H1 (cell line): ENCODE results near the gene CCNB1. TPM values are rescaled to one million over a fixed set of nuclear protein-coding genes. Genes with fewer than 3 reads are reported as not detected.
"Not testable (repeated sequence)": the region's sequence is repeated elsewhere in the genome, so short reads cannot be mapped to it uniquely, and the experiment has no call there.

ENCODE experiments used
- CTCF ChIA-PET: fragments of 300-600 bp; sonication (Branson Sonifier 250); formaldehyde crosslinking; loops from one replicate; lab custom pipeline; 2021; ENCODE audit not compliant: partially characterized antibody; lab: Charles Lee
- POLR2A ChIA-PET: fragments of 300-600 bp; sonication (Branson Sonifier 250); formaldehyde crosslinking; loops from one replicate; lab custom pipeline; 2021; ENCODE audit warnings: inconsistent platforms; ENCODE audit not compliant: partially characterized antibody; lab: Charles Lee
- DNase-seq, 2 experiments: peaks; one replicate each; pipeline versions ENCODE4 v3.0.0 to v3.0.0-alpha.2; 2010 to 2022; ENCODE audit warnings: low spot score in 2 of 2, low read depth in 1 of 2, mixed read lengths in 1 of 2
- FAIRE-seq: peaks from 2 replicates; lab custom pipeline; 2011; peaks lifted over from hg19 to GRCh38; lab: Jason Lieb, UNC
- H2AFZ ChIP-seq: 2 replicates; pipeline ENCODE4 v1.8.1; 2012; ENCODE audit warnings: low read length, inconsistent platforms
- H2AK5ac ChIP-seq: 2 replicates; pipeline ENCODE4 v1.6.1; 2013; ENCODE audit warnings: low read depth, low read length
- H2BK120ac ChIP-seq: replicated peaks from 2 replicates; pipeline ENCODE3; 2013; ENCODE audit warnings: low read depth, low read length, inconsistent platforms
- H2BK12ac ChIP-seq: 2 replicates; pipeline ENCODE4 v1.6.1; 2013; ENCODE audit warnings: low read depth, low read length
- H2BK15ac ChIP-seq: 2 replicates; pipeline ENCODE4 v1.6.1; 2013; ENCODE audit warnings: low read length
- H2BK20ac ChIP-seq: 2 replicates; pipeline ENCODE4 v1.6.1; 2013; ENCODE audit warnings: low read length
- H2BK5ac ChIP-seq: 2 replicates; pipeline ENCODE4 v1.6.1; 2013; ENCODE audit warnings: low read depth, low read length
- H3K14ac ChIP-seq: 2 replicates; pipeline ENCODE4 v1.6.1; 2013; ENCODE audit warnings: inconsistent platforms; ENCODE audit not compliant: insufficient read length
- H3K18ac ChIP-seq: 2 replicates; pipeline ENCODE4 v1.6.1; 2013; ENCODE audit warnings: low read length; ENCODE audit errors: extremely low read depth
- H3K23ac ChIP-seq: 2 replicates; pipeline ENCODE4 v1.6.1; 2013; ENCODE audit warnings: inconsistent platforms; ENCODE audit not compliant: insufficient read length
- H3K23me2 ChIP-seq: 2 replicates; pipeline ENCODE4 v1.6.1; 2013; ENCODE audit warnings: low read depth, low read length
- H3K27ac ChIP-seq: 2 replicates; pipeline ENCODE4 v1.6.1; 2011; ENCODE audit warnings: low read depth, low read length, inconsistent platforms
- H3K27me3 ChIP-seq, 4 experiments: replicated peaks in 1 of 4; 1 replicate in 1 of 4; 2 replicates in 3 of 4; pipeline versions ENCODE4 v1.6.1 to v1.8.1; 2011 to 2013; ENCODE audit warnings: low read length in 3 of 4, mild to moderate bottlenecking in 3 of 4, inconsistent platforms in 2 of 4, mixed read lengths in 2 of 4, moderate library complexity in 1 of 4; ENCODE audit not compliant: control insufficient read depth in 3 of 4, insufficient read depth in 3 of 4; ENCODE audit errors: extremely low read depth in 1 of 4
- H3K36me3 ChIP-seq, 4 experiments: 2 replicates each; pipeline versions ENCODE4 v1.6.1 to v1.8.1; 2011 to 2013; ENCODE audit warnings: mild to moderate bottlenecking in 4 of 4, low read length in 3 of 4, moderate library complexity in 2 of 4, control low read depth in 1 of 4, inconsistent platforms in 1 of 4; ENCODE audit not compliant: insufficient read depth in 4 of 4, control insufficient read depth in 2 of 4
- H3K4ac ChIP-seq: replicated peaks from 2 replicates; pipeline ENCODE3; 2013; ENCODE audit warnings: low read length, low read depth, mixed read lengths, inconsistent platforms; ENCODE audit not compliant: insufficient read length
- H3K4me1 ChIP-seq, 4 experiments: replicated peaks in 1 of 4; 1 replicate in 1 of 4; 2 replicates in 3 of 4; pipeline versions ENCODE4 v1.6.1 to v1.8.1; 2011 to 2013; ENCODE audit warnings: low read length in 3 of 4, inconsistent platforms in 2 of 4, mixed read lengths in 1 of 4; ENCODE audit not compliant: insufficient read depth in 4 of 4, control insufficient read depth in 3 of 4
- H3K4me2 ChIP-seq, 2 experiments: 2 replicates each; pipeline versions ENCODE4 v1.6.1 to v1.8.1; 2011 to 2013; ENCODE audit warnings: low read depth in 2 of 2, low read length in 2 of 2, control low read depth in 1 of 2, inconsistent platforms in 1 of 2, mild to moderate bottlenecking in 1 of 2; ENCODE audit not compliant: insufficient read depth in 1 of 2
- H3K4me3 ChIP-seq, 4 experiments: fragments of 200-600, 300-600 bp in 1 of 4; sonication (generic), shearing (Covaris generic), sonication (Bioruptor Twin) in 1 of 4; 2 replicates each; pipeline versions ENCODE4 v1.5.1 to v1.8.1; 2011 to 2016; ENCODE audit warnings: low read length in 4 of 4, low read depth in 3 of 4, control low read depth in 2 of 4, inconsistent platforms in 2 of 4, mild to moderate bottlenecking in 2 of 4, mixed read lengths in 1 of 4, moderate library complexity in 1 of 4; ENCODE audit not compliant: insufficient read depth in 2 of 4; ENCODE audit errors: extremely low read depth in 1 of 4
- H3K56ac ChIP-seq: replicated peaks from 2 replicates; pipeline ENCODE3; 2013; ENCODE audit warnings: low read depth, mild to moderate bottlenecking, mixed read lengths, low read length, inconsistent platforms; ENCODE audit not compliant: insufficient read length
- H3K79me1 ChIP-seq: 2 replicates; pipeline ENCODE4 v1.6.1; 2013; ENCODE audit warnings: low read depth, low read length, control low read depth
- H3K79me2 ChIP-seq, 2 experiments: 2 replicates each; pipeline versions ENCODE4 v1.6.1 to v1.8.1; 2012 to 2013; ENCODE audit warnings: low read length in 2 of 2, mild to moderate bottlenecking in 2 of 2, inconsistent platforms in 1 of 2; ENCODE audit not compliant: insufficient read depth in 2 of 2, control insufficient read depth in 1 of 2
- H3K9ac ChIP-seq, 4 experiments: replicated peaks in 1 of 4; 1 replicate in 1 of 4; 2 replicates in 3 of 4; pipeline versions ENCODE4 v1.6.1 to v1.8.1; 2011 to 2013; ENCODE audit warnings: low read depth in 3 of 4, low read length in 3 of 4, control low read depth in 2 of 4, mild to moderate bottlenecking in 2 of 4, moderate library complexity in 2 of 4, inconsistent platforms in 1 of 4; ENCODE audit errors: extremely low read depth in 1 of 4
- H3K9me3 ChIP-seq, 2 experiments: 2 replicates each; pipeline versions ENCODE4 v1.6.1 to v1.8.1; 2012 to 2013; ENCODE audit warnings: mild to moderate bottlenecking in 2 of 2, moderate library complexity in 2 of 2, control low read depth in 1 of 2, inconsistent platforms in 1 of 2, low read depth in 1 of 2, low read length in 1 of 2, mixed read lengths in 1 of 2; ENCODE audit not compliant: insufficient read depth in 2 of 2
- H4K20me1 ChIP-seq, 2 experiments: replicated peaks in 1 of 2; 2 replicates each; pipeline versions ENCODE3 to v1.8.1; 2011 to 2013; ENCODE audit warnings: inconsistent platforms in 2 of 2, low read length in 2 of 2, mild to moderate bottlenecking in 1 of 2; ENCODE audit not compliant: insufficient read depth in 2 of 2, control insufficient read depth in 1 of 2
- H4K5ac ChIP-seq: 2 replicates; pipeline ENCODE4 v1.6.1; 2013; ENCODE audit warnings: low read length, low read depth, mixed read lengths, inconsistent platforms; ENCODE audit not compliant: insufficient read length
- H4K8ac ChIP-seq: 2 replicates; pipeline ENCODE4 v1.8.0; 2013; ENCODE audit warnings: mild to moderate bottlenecking, moderate library complexity, low read length, inconsistent platforms; ENCODE audit not compliant: insufficient read depth; ENCODE audit errors: extremely low read depth
- H4K91ac ChIP-seq: replicated peaks from 2 replicates; pipeline ENCODE3; 2013; ENCODE audit warnings: low read length, mixed read lengths, inconsistent platforms; ENCODE audit not compliant: insufficient read length
- WGBS, 2 experiments: shearing (Covaris generic) in 1 of 2; methylation state at CpG; one replicate each; pipeline versions ENCODE4 v1.1.6 to v1.1.7; 2013 to 2015; ENCODE audit warnings: low lambda C conversion rate in 2 of 2, mixed read lengths in 2 of 2, inconsistent platforms in 1 of 2, low coverage in 1 of 2, missing lambda C conversion rate in 1 of 2; ENCODE audit not compliant: insufficient replicate concordance in 2 of 2, insufficient coverage in 1 of 2, insufficient read length in 1 of 2; ENCODE audit errors: extremely low coverage in 1 of 2, missing lambda C conversion rate in 1 of 2; 5-methylcytosine and 5-hydroxymethylcytosine counted together
- polyA plus RNA-seq, 7 experiments: library from polyadenylated mRNA; depleted of rRNA in 3 of 7; stranded (reverse) in 5 of 7; unstranded in 2 of 7; fragments of >200 nt in 5 of 7; fragments of 200-250 nt in 2 of 7; gene quantifications; 1 replicate in 5 of 7; 2 replicates in 1 of 7; 4 replicates in 1 of 7; pipeline versions ENCODE4 v1.2.1 to v1.2.3, GENCODE V29; 2011 to 2013; ENCODE audit warnings: missing spikeins in 2 of 7, mixed read lengths in 2 of 7
- total RNA-seq: library from RNA; stranded (reverse); fragmentation: NEBNext Ultra II Directional; extraction: Animal tissue kit (Norgen Biotek cat#: 25700); gene quantifications from 2 replicates; pipeline ENCODE4 v1.2.1, GENCODE V29; 2021

Gene CCNB1
- total and polyA plus RNA-seq, 2 of the 8 experiments (the other 6 are each of a cell fraction or from before 2014, with no cell fraction given) = 122 to 338 TPM

DNA sequence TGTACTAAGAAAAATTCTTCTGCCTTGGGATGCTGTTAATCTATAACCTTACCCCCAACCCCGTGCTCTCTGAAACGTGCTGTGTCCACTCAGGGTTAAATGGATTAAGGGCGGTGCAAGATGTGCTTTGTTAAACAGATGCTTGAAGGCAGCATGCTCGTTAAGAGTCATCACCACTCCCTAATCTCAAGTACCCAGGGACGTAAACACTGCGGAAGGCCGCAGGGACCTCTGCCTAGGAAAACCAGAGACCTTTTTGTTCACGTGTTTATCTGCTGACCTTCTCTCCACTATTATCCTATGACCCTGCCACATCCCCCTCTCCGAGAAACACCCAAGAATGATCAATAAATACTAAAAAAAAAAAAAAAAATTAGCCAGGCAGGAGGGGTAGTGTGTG, 53.9 kb downstream of the CCNB1 start:
- H2BK12ac ChIP-seq, H2BK5ac ChIP-seq, H3K4me1 ChIP-seq, H3K14ac ChIP-seq, H3K79me1 ChIP-seq, DNase-seq, H3K23me2 ChIP-seq, POLR2A ChIA-PET, H3K9ac ChIP-seq, H3K27me3 ChIP-seq, H3K4ac ChIP-seq, H2AFZ ChIP-seq, H3K4me3 ChIP-seq, H4K8ac ChIP-seq, H4K91ac ChIP-seq, H4K20me1 ChIP-seq, H3K4me2 ChIP-seq, H2BK20ac ChIP-seq, H3K23ac ChIP-seq, H3K56ac ChIP-seq, H2AK5ac ChIP-seq, CTCF ChIA-PET, H3K27ac ChIP-seq, H3K9me3 ChIP-seq, H4K5ac ChIP-seq, H2BK15ac ChIP-seq, H3K18ac ChIP-seq, H3K36me3 ChIP-seq, FAIRE-seq, H2BK120ac ChIP-seq: not testable (repeated sequence)
- H3K79me2 ChIP-seq = peaks cover 0 to 27% of the 10 kb centered on the region in 2 experiments; a peak in 3 of 4 replicates
- WGBS, 2 experiments = 92% methylated on average over 5 of the region's 9 CpGs; no CpG with 5 or more reads in 1 of the 2 experiments
